Measurements from ENCODE around the gene PDE1A. TPM values are rescaled to one million over a fixed set of nuclear protein-coding genes. Genes with fewer than 3 reads are reported as not detected.

The PDE1A gene
- total and polyA plus RNA-seq, 4 donors = 0.64 to 5.2 (median 1.7) TPM

GRCh38 chr2:182444806-182445205, 18.0 kb upstream of the PDE1A start:
- no peak overlapping the region for H3K9ac ChIP-seq (ENCODE audit: low read depth in 1 of 2, low read length in 2 of 2)
- no peak overlapping the region for H3K27ac ChIP-seq (ENCODE audit: low read depth in 1 of 2, low read length in 2 of 2)
- 67% methylated on average over 2 of the region's 2 CpGs for WGBS
- no peaks in the 10 kb centered on the region for H3K27me3 ChIP-seq (ENCODE audit: control insufficient read depth in 4 of 4, insufficient read depth in 4 of 4, low read length in 3 of 4)
- H3K4me3 ChIP-seq (ENCODE audit: low read depth in 1 of 3, low read length in 3 of 3) = no peak overlapping the region
- H3K9me3 ChIP-seq (ENCODE audit: control insufficient read depth in 4 of 4, low read length in 3 of 4) = no peaks in the 10 kb centered on the region
- no peak for DNase-seq (ENCODE audit: low spot score)
- H3K4me1 ChIP-seq (ENCODE audit: control insufficient read depth in 4 of 4, insufficient read depth in 4 of 4, low read length in 3 of 4) = no peaks in the 10 kb centered on the region
- TF ChIP-seq REST (IDR thresholded peaks at IDR 0.05) = no peak
- TF ChIP-seq SP1 (IDR thresholded peaks at IDR 0.05) = no peak
- no peaks in the 10 kb centered on the region for H3K36me3 ChIP-seq (ENCODE audit: control insufficient read depth in 4 of 4, insufficient read depth in 3 of 4, low read depth in 1 of 4, low read length in 3 of 4)

GRCh38 chr2:182444170-182444569, 17.3 kb upstream of the PDE1A start:
- TF ChIP-seq REST (IDR thresholded peaks at IDR 0.05) = no peak
- TF ChIP-seq HNF4A (conservative IDR thresholded peaks at IDR 0.05) = no peak
- TF ChIP-seq CTCF (IDR thresholded peaks at IDR 0.05; ENCODE audit: low read depth, low read length, missing input control) = no peak
- no peak for TF ChIP-seq FOXA2 (IDR thresholded peaks at IDR 0.05)
- no peak for TF ChIP-seq TAF1 (conservative IDR thresholded peaks at IDR 0.05)
- no peak for TF ChIP-seq SP1 (IDR thresholded peaks at IDR 0.05)
- TF ChIP-seq RAD21 (IDR thresholded peaks at IDR 0.05) = no peak
- TF ChIP-seq FOXA1 (IDR thresholded peaks at IDR 0.05) = no peak
- no peak for TF ChIP-seq EGR1 (IDR thresholded peaks at IDR 0.05; ENCODE audit: low read depth in 2 of 2)
- TF ChIP-seq YY1 (IDR thresholded peaks at IDR 0.05) = no peak
- Histone ChIP-seq H3K4me1 (ENCODE audit: control insufficient read depth in 4 of 4, insufficient read depth in 4 of 4, low read length in 3 of 4) (no peaks in the 10 kb centered on the region), H3K9ac (ENCODE audit: low read depth in 1 of 2, low read length in 2 of 2) (no peak overlapping the region), H3K9me3 (ENCODE audit: control insufficient read depth in 4 of 4, low read length in 3 of 4) (no peaks in the 10 kb centered on the region), H3K27ac (ENCODE audit: low read depth in 1 of 2, low read length in 2 of 2) (no peak overlapping the region), H3K27me3 (ENCODE audit: control insufficient read depth in 4 of 4, insufficient read depth in 4 of 4, low read length in 3 of 4) (no peaks in the 10 kb centered on the region), H3K4me3 (ENCODE audit: low read depth in 1 of 3, low read length in 3 of 3) (no peak overlapping the region), H3K36me3 (ENCODE audit: control insufficient read depth in 4 of 4, insufficient read depth in 3 of 4, low read depth in 1 of 4, low read length in 3 of 4) (no peaks in the 10 kb centered on the region)
- DNase-seq (ENCODE audit: low spot score) = no peak
